Urinary bladder (tissue), 4 donors: Measurements from ENCODE around the gene GZF1. TPM values are rescaled to one million over a fixed set of nuclear protein-coding genes. Genes with fewer than 3 reads are reported as not detected.

ENCODE experiments used
- DNase-seq: peaks from one replicate; pipeline ENCODE4 v3.0.0-alpha.2; 2015; ENCODE audit errors: extremely low spot score
- H3K27ac ChIP-seq: one replicate; pipeline ENCODE4 v1.5.1; 2013; ENCODE audit warnings: low read depth, mild to moderate bottlenecking, moderate library complexity
- H3K36me3 ChIP-seq: one replicate; pipeline ENCODE4 v1.6.1; 2013; ENCODE audit warnings: mild to moderate bottlenecking, moderate library complexity; ENCODE audit not compliant: insufficient read depth
- H3K4me1 ChIP-seq: one replicate; pipeline ENCODE4 v1.6.1; 2013; ENCODE audit warnings: mild to moderate bottlenecking, moderate library complexity; ENCODE audit not compliant: insufficient read depth
- H3K4me3 ChIP-seq: one replicate; pipeline ENCODE4 v1.5.1; 2013; ENCODE audit warnings: low read depth, low read length
- WGBS: extraction: QIAGEN DNeasy Blood & Tissue Kit; methylation state at CpG from one replicate; pipeline ENCODE4 v1.1.7; 2013; 5-methylcytosine and 5-hydroxymethylcytosine counted together
- polyA plus RNA-seq: library from polyadenylated mRNA; stranded (reverse); fragments of 200-250 nt; gene quantifications from one replicate; pipeline ENCODE4 v1.2.3, GENCODE V29; 2013
- total RNA-seq: library from RNA; depleted of rRNA; stranded (reverse); fragments of >200 nt; gene quantifications from one replicate; pipeline ENCODE4 v1.2.3, GENCODE V29; 2014
- donor health status: healthy with polysubstance abuse.
- donor health status: healthy.

GZF1 gene
- total and polyA plus RNA-seq, 2 donors = 14.1 to 18.3 TPM

DNA sequence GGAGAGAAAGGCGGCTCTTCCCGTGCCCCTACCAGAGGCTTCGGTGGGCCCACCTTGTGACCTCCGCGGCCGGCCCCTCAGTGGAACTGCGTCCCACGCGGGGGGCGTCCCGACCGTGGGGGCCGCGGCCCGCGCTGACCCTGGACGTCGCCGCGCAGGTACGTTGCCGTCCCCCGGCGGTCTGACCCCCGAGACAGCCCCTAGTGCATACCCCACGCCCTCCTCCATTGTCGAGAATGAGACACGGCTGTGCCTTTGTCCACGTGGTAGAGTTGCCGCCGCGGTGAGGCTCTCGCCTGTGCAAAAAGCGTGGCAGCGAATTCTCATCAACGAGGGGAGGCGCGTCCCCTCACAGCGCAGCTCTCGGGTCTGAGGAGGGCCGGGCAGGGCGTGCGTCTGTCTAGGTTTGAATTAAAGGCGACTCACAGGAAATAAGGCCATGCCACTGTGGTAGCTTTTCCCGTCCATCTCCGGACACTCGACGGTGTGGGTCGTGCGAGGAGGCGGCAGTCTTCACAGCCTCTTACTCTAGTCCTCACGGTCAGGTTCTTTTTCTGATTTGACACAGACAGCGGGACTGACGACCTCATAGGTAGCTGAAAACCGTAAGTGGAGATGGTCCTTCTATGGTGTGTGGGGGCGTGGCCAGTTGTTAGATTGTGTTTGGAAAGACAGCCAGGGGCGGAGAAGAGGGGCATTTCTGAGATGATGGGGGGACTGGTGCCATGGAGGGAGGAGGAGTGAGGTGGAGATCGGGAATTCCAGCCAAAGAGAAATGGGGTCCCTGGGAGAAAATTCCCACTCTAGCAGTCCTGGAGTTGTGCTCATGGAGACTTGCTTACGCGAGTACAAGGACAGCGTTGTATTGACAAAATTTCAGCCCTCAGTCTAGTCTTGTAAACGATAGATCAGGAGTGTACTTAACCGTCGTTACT, 10.8 kb upstream of the GZF1 start:
- H3K27ac ChIP-seq = peak overlapping the region; percentile 77
- no peak for DNase-seq
- H3K4me1 ChIP-seq = no peaks in the 10 kb centered on the region
- 2% methylated on average over 64 of the region's 64 CpGs for WGBS
- H3K4me3 ChIP-seq = peak overlapping the region; percentile 66
- no peaks in the 10 kb centered on the region for H3K36me3 ChIP-seq

DNA sequence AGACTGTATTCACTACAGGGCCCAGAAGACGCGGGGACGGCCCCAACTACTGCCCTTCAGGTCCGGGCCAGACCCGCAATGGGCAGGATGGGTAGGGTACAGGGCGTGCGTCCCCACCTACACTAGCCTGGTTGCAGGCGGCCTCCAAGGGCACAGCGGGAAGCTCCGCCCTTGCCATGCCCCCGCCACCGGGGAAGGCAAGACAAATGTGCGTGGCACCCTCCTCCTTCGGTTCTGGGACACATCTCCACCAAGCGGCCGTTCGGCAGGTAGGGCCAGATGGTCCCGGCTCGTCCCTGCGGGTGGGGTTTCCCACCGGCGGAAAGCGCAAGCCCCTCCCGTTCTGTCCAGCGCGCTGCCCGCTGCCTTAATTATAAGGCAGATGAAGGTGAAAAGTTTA, 5.8 kb upstream of the GZF1 start:
- Histone ChIP-seq H3K4me3 (no peak overlapping the region), H3K36me3 (no peaks in the 10 kb centered on the region), H3K4me1 (no peaks in the 10 kb centered on the region), H3K27ac (no peak overlapping the region)
- 62% methylated on average over 27 of the region's 27 CpGs for WGBS
- no peak for DNase-seq

GRCh38 chr20:23357767-23358562, 4.0 kb upstream of the GZF1 start:
- peaks cover 4% of the 10 kb centered on the region for H3K4me1 ChIP-seq
- under 1% methylated on average over 71 of the region's 71 CpGs for WGBS

DNA sequence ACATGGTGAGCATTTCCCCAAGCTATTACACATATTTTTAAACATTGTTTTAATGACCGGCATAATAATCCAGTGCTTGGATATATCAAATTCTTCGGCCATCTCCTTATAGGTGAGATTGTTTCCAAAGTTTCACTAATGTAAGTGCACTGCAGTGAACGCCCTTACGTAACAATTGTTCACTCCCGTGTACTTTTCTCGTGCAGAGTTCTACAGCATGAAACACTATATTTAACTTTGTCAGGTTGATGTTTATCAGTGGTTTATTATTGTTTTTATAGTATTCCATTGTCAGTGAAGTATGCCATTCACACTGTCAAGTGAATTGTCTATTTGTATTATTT, 3.4 kb upstream of the GZF1 start:
- Histone ChIP-seq H3K27ac (no peak overlapping the region), H3K36me3 (no peaks in the 10 kb centered on the region), H3K4me1 (peaks cover 4% of the 10 kb centered on the region), H3K4me3 (no peak overlapping the region)
- DNase-seq = no peak
- 35% methylated on average over 6 of the region's 6 CpGs for WGBS

More at GRCh38 chr20:23357767-23358562, 4.0 kb upstream of the GZF1 start:
- Histone ChIP-seq H3K36me3 (no peaks in the 10 kb centered on the region), H3K27ac (peak overlapping the region; percentile 98), H3K4me3 (peak overlapping the region; percentile 48)
- DNase-seq = peak; percentile 94

DNA sequence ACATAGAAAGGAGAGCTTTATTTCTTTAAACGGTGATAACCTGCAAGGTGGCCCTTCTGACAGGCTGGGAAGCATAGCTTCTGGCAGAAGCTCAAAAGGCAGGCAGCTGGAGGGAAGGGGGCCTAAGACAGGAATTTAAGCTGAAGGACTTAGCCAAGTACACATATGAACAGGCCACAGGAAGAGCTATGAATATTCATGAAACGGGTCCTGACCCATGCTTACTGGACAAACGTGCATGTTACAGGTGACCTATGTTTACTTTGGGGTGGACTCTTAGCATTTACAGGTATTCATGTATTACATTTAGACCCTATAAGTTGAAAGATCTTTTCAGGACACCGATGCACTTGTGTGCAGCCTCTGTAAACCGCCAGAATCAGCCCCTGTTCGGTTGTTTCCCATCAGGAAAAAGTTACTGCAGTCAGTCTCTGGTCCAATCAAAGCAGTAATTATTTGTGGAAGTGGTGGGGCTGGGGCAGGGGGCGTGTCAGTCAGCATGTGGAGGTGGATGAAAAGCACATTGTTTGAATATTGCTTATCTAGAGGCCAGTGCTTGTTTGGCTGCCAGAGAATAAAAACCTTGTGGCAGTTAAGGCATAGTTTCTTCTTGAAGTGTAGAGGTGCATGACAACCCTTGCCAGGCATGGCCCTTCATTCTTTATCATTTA, 2.9 kb upstream of the GZF1 start:
- Histone ChIP-seq H3K4me1 (peaks cover 4% of the 10 kb centered on the region), H3K36me3 (no peaks in the 10 kb centered on the region), H3K27ac (no peak overlapping the region), H3K4me3 (no peak overlapping the region)
- DNase-seq = no peak
- WGBS = 60% methylated on average over 7 of the region's 7 CpGs

DNA sequence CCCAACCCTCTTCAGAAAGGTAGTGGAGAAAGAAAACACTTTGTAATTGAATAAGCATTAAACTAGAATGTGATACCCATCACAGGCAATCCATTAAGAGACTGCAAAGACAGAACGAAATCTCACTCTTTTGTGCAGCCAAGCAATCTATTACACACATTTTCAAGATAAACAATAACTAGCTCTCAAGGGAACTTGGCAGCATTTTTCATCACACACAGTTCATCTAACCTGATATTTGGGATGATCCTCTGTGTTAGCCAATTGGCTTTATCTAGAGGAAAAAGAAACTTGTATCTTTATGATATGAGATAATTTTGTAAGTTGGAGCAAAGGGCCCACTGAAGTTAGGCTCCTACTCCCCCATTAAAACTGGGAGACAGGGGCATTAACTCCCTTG, 1.5 kb upstream of the GZF1 start:
- WGBS = 53% methylated on average over 1 of the region's 1 CpG
- DNase-seq = no peak
- H3K27ac ChIP-seq = no peak overlapping the region
- no peak overlapping the region for H3K4me3 ChIP-seq
- no peaks in the 10 kb centered on the region for H3K36me3 ChIP-seq
- H3K4me1 ChIP-seq = peaks cover 4% of the 10 kb centered on the region

- H3K27ac ChIP-seq = peak overlapping the region; percentile 92
- no peak for DNase-seq
- H3K4me3 ChIP-seq = peak overlapping the region; percentile 59
- H3K4me1 ChIP-seq = peaks cover 4% of the 10 kb centered on the region
- WGBS = 4% methylated on average over 8 of the region's 8 CpGs
- H3K36me3 ChIP-seq = no peaks in the 10 kb centered on the region
These were observed 885 bp upstream of the GZF1 start for GRCh38 chr20:23361119-23361475.

DNA sequence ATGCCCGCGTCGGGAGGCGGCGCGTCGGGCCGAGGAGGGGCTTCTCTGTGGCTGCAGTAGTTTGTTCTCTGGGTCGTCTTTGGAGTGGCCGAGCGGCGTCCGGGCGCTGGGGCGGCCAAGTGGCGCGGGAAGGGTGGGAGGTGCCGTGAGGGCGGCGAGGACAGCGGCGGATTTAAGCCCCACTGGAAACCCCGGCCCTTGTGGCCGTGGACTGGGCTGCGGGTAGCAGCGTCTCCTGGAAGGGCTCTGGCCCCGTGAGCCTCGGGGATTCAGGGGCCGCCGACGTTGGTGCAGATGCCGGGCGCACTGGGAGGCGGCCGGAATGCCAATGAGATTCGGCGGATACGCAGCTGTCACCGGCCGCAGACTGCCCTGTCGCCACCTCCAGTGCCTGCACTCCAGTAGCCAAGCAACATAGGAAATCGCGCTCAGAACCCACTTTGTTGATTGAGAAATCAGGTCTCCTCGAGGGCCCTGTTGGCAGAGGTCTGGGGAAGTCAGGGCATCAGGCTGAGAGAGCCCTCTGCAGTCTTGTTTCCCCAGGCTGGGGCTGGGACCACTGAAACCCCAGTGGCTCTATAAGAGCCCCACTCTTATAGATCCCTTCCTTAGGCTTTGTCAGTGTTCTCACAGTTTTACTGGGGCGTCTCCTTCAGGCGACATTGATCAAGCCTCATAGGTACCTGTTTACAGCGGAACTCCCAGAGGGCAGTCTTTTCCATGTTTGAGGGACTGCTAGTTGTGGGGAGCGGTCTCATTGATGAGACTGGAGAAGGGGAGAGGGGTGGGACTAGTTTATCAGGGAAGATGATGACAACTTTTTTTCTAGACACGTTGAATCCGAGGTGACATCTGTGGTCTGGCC, 642 bp downstream of the GZF1 start:
- WGBS = 3% methylated on average over 50 of the region's 50 CpGs
- H3K4me1 ChIP-seq = peaks cover 4% of the 10 kb centered on the region

GRCh38 chr20:23363257-23363649, 1.3 kb downstream of the GZF1 start:
- H3K4me3 ChIP-seq = no peak overlapping the region
- 60% methylated on average over 4 of the region's 4 CpGs for WGBS
- H3K36me3 ChIP-seq = no peaks in the 10 kb centered on the region
- no peak for DNase-seq
- H3K4me1 ChIP-seq = peaks cover 4% of the 10 kb centered on the region
- no peak overlapping the region for H3K27ac ChIP-seq

More for the DNA sequence above, 642 bp downstream of the GZF1 start:
- DNase-seq = no peak
- H3K36me3 ChIP-seq = no peaks in the 10 kb centered on the region
- peak overlapping the region; percentile 87 for H3K27ac ChIP-seq
- H3K4me3 ChIP-seq = peak overlapping the region; percentile 84

GRCh38 chr20:23365390-23366165, 3.6 kb downstream of the GZF1 start:
- Histone ChIP-seq H3K4me1 (peaks cover 4% of the 10 kb centered on the region), H3K27ac (no peak overlapping the region), H3K36me3 (peaks cover 2% of the 10 kb centered on the region), H3K4me3 (no peak overlapping the region)
- no peak for DNase-seq
- 96% methylated on average over 65 of the region's 65 CpGs for WGBS

- WGBS = 36% methylated on average over 1 of the region's 1 CpG
- Histone ChIP-seq H3K27ac (no peak overlapping the region), H3K36me3 (peaks cover 2% of the 10 kb centered on the region), H3K4me3 (no peak overlapping the region), H3K4me1 (peaks cover 4% of the 10 kb centered on the region)
- no peak for DNase-seq
These were observed 4.4 kb downstream of the GZF1 start for GRCh38 chr20:23366384-23366783.

- peaks cover 2% of the 10 kb centered on the region for H3K36me3 ChIP-seq
- H3K4me3 ChIP-seq = no peak overlapping the region
- no peak overlapping the region for H3K27ac ChIP-seq
- peaks cover 2% of the 10 kb centered on the region for H3K4me1 ChIP-seq
- DNase-seq = no peak
These were observed 5.8 kb downstream of the GZF1 start for GRCh38 chr20:23367770-23368169.
